Chondrocyte (in vitro differentiated cells): Measurements from ENCODE around the gene CIC. TPM values are rescaled to one million over a fixed set of nuclear protein-coding genes. Genes with fewer than 3 reads are reported as not detected.

Experiments used
- DNase-seq: peaks from one replicate; pipeline ENCODE4 v3.0.0; 2021; ENCODE audit warnings: mixed read lengths, low spot score
- H3K27ac Mint-ChIP-seq: one replicate; pipeline ENCODE4 v1.8.0; 2021; ENCODE audit warnings: mild to moderate bottlenecking, moderate library complexity, mixed read lengths; ENCODE audit not compliant: unreplicated experiment
- H3K27me3 Mint-ChIP-seq: 2 replicates; pipeline ENCODE4 v1.8.0; 2021; ENCODE audit warnings: low read depth, mixed read lengths
- H3K36me3 Mint-ChIP-seq: 2 replicates; pipeline ENCODE4 v1.8.0; 2021; ENCODE audit warnings: low read depth, mixed read lengths
- H3K4me1 Mint-ChIP-seq: 2 replicates; pipeline ENCODE4 v1.8.0; 2021; ENCODE audit warnings: low read depth, mild to moderate bottlenecking, mixed read lengths
- H3K4me3 Mint-ChIP-seq: one replicate; pipeline ENCODE4 v1.8.0; 2021; ENCODE audit warnings: mild to moderate bottlenecking, moderate library complexity, mixed read lengths; ENCODE audit not compliant: unreplicated experiment
- H3K9me3 Mint-ChIP-seq: 2 replicates; pipeline ENCODE4 v1.8.0; 2021; ENCODE audit warnings: low read depth, mixed read lengths
- total RNA-seq: library from RNA; stranded (reverse); gene quantifications from 3 replicates; pipeline ENCODE4 v1.2.1, GENCODE V29; 2021
- TF ChIP-seq, protein P1 (sequence below): fragments of 200-600 bp; sonication (generic); IDR thresholded peaks from 2 replicates; pipeline ENCODE4 v1.5.0; 2021; ENCODE audit warnings: antibody characterized with exemption, mild to moderate bottlenecking, moderate library complexity

Gene CIC
- total RNA-seq, 1 donor from 2014 or later, result 83.6 TPM

DNA sequence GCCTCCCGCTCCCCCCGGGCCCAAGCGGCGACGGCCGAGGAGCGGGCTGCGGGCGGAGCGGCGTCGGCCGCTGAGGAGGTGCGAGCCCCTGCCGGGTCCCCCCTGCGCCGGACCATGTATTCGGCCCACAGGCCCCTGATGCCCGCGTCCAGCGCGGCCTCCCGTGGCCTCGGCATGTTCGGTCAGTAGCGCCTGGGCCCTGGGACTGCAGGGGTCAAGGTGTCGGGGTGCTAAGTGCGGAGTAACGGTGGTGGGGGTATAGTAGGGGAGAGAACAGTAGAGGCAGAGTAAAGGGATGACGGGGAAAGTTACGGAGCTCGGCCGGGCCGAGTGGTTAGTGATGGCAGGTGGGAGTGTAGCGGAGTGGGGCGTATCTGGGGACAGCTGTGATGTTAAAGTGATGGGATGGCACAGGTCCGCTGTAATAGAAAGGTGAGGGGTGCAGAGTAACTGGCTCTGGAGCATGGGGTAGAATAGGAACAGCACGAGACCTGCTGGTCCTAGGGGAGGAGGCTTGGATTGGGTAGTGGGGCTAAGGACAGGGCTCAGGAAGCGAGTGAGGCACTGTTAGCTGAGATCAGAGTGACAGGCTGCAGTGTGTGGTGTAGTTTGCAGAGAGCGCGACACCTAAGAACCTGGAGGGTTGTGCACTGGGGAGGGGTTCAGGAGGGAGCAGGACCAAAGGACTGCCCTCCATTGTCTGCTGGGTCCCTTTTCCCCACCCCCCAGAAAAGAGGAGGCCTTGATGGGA is 15.7 kb downstream of the CIC start:
- H3K27me3 Mint-ChIP-seq, result no peaks in the 10 kb centered on the region

DNA sequence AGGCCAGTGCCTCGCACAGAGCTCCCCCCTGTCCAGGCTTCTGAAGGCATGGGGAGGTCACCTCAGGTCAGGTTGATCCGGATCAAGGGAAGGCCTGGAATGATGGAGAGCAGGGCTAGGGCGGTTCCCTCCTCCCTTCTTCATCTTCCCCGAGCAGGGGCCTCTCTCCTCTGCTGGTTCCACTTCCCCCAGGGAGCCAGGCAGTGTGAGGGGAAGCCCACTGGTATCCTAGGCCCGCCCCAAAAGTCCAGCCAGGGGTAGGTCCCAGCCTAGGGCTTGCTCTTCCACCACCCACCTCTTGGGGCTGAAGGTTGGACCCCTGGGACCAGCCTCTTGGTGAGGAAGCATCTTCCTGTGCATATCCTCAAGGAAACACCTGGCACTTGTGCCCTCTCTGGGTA is 16.5 kb downstream of the CIC start:
- Mint-ChIP-seq H3K36me3 (peaks cover 7% of the 10 kb centered on the region), H3K9me3 (no peaks in the 10 kb centered on the region), H3K27me3 (no peaks in the 10 kb centered on the region), H3K4me3 (peak overlapping the region; percentile 89), H3K27ac (peak overlapping the region; percentile 87), H3K4me1 (peaks cover 19% of the 10 kb centered on the region)
- TF ChIP-seq, protein P1, sequence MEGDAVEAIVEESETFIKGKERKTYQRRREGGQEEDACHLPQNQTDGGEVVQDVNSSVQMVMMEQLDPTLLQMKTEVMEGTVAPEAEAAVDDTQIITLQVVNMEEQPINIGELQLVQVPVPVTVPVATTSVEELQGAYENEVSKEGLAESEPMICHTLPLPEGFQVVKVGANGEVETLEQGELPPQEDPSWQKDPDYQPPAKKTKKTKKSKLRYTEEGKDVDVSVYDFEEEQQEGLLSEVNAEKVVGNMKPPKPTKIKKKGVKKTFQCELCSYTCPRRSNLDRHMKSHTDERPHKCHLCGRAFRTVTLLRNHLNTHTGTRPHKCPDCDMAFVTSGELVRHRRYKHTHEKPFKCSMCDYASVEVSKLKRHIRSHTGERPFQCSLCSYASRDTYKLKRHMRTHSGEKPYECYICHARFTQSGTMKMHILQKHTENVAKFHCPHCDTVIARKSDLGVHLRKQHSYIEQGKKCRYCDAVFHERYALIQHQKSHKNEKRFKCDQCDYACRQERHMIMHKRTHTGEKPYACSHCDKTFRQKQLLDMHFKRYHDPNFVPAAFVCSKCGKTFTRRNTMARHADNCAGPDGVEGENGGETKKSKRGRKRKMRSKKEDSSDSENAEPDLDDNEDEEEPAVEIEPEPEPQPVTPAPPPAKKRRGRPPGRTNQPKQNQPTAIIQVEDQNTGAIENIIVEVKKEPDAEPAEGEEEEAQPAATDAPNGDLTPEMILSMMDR, result no peak
- DNase-seq, result no peak

More for the DNA sequence above, 15.7 kb downstream of the CIC start:
- Mint-ChIP-seq H3K27ac (peak overlapping the region; percentile 94), H3K4me3 (peak overlapping the region; percentile 89), H3K36me3 (peaks cover 7% of the 10 kb centered on the region), H3K9me3 (no peaks in the 10 kb centered on the region), H3K4me1 (peaks cover 19% of the 10 kb centered on the region)
- TF ChIP-seq, protein P1, result no peak
- no peak for DNase-seq

DNA sequence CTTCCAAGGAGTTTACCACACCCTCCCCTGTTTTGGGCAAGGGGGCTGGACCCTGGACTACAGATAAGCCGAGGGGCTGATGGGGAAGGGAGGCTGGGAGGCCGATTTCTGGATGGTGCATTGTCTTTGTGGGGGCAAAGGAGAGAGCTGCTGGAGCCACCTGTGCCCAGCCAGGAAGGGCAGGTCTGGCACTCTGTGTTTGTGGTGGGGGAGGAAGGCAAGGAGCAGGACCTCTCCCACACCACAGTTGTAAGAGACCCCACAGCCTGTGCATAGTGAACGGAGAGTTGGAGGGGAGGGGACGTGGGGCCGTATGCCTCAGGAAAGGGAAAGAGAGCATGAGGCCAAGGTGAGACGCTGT is 16.9 kb downstream of the CIC start:
- no peak for DNase-seq
- TF ChIP-seq, protein P1, result no peak
- peak overlapping the region; percentile 87 for H3K27ac Mint-ChIP-seq
- peaks cover 19% of the 10 kb centered on the region for H3K4me1 Mint-ChIP-seq
- no peaks in the 10 kb centered on the region for H3K27me3 Mint-ChIP-seq
- peak overlapping the region; percentile 89 for H3K4me3 Mint-ChIP-seq
- H3K9me3 Mint-ChIP-seq, result no peaks in the 10 kb centered on the region
- H3K36me3 Mint-ChIP-seq, result peaks cover 7% of the 10 kb centered on the region

DNA sequence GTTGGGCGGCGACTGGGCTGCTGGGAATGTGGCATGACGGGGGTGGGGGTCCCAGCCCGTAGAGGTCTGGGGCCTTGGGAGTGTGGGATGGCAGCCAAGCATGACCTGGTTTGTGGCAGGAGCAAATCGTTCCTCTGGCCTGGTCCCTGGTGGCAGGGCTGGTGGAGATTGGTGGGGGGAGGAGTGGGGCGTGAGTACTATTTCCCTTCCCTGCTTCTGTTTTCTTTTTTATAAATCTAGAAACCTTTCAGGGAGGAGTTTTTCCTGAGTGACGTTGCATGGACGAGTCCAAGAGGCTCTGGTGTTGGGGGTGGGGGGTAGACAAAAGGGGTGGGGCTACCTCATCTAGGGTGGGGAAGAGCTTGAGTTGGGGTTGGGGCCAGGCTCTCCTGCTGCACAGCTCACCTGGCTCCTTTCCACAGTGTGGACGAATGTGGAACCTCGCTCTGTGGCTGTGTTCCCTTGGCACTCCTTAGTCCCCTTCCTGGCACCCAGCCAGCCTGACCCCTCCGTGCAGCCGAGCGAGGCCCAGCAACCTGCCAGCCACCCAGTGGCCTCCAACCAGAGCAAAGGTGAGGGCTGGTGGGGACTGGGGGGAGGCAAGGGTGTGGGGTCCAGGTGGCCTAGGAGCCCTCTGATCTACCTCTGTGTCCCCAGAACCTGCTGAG is 17.4 kb downstream of the CIC start:
- Mint-ChIP-seq H3K4me3 (peak overlapping the region; percentile 89), H3K36me3 (peaks cover 7% of the 10 kb centered on the region), H3K4me1 (peaks cover 19% of the 10 kb centered on the region), H3K9me3 (no peaks in the 10 kb centered on the region), H3K27ac (peak overlapping the region; percentile 87), H3K27me3 (no peaks in the 10 kb centered on the region)
- TF ChIP-seq, protein P1, result no peak
- DNase-seq, result no peak

DNA sequence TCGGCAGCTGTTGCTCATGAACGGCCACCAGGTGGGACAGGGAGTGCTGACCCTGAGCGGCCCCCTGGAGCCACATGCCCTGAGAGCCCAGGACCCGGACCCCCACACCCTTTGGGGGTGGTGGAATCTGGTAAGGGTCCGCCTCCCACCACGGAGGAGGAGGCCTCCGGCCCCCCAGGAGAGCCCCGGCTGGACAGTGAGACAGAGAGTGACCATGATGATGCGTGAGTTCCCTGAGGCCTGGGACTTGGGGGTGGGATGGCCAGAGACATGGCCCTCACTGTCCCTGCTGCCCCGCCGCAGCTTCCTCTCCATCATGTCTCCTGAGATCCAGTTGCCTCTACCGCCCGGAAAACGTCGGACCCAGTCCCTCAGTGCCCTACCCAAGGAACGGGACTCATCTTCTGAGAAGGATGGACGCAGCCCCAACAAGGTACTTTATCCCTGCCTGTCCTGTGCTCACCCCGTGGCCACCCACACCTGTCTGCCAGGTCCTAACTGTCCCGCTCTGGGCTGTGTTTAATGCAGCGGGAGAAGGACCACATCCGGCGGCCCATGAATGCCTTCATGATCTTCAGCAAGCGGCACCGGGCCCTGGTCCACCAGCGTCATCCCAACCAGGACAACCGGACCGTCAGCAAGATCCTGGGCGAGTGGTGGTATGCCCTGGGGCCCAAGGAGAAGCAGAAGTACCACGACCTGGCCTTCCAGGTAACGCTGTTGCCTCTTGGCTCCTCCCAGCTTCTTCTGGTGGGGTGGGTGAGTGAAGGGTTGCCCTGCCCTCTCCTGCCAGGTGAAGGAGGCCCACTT is 18.2 kb downstream of the CIC start:
- Mint-ChIP-seq H3K27ac (no peak overlapping the region), H3K4me3 (no peak overlapping the region), H3K4me1 (peaks cover 19% of the 10 kb centered on the region), H3K36me3 (peaks cover 11% of the 10 kb centered on the region), H3K9me3 (no peaks in the 10 kb centered on the region), H3K27me3 (no peaks in the 10 kb centered on the region)
- TF ChIP-seq, protein P1, result no peak
- no peak for DNase-seq
